SU-DHL-6 (cell line): Measurements from ENCODE around the gene RNF141.

Experiments used
- H2AFZ ChIP-seq: fragments of 200-600 bp; sonication (generic); 2 replicates; pipeline ENCODE4 v1.6.1; 2014; ENCODE audit warnings: low read depth, mild to moderate bottlenecking, moderate library complexity, mixed read lengths, antibody characterized with exemption, low read length; ENCODE audit not compliant: severe bottlenecking
- H3F3A ChIP-seq: fragments of 200-600 bp; shearing (Covaris generic); 2 replicates; pipeline ENCODE4 v1.6.0; 2016; ENCODE audit warnings: antibody characterized with exemption, mild to moderate bottlenecking; ENCODE audit not compliant: insufficient read depth
- H3K27ac ChIP-seq: fragments of 200-600 bp; sonication (generic); 2 replicates; pipeline ENCODE4 v1.5.1; 2016; ENCODE audit warnings: low read depth, mild to moderate bottlenecking, low read length, moderate library complexity, mixed read lengths
- H3K27me3 ChIP-seq: fragments of 200-600 bp; sonication (generic), shearing (Covaris generic); 2 replicates; pipeline ENCODE4 v1.6.0; 2014; ENCODE audit warnings: mild to moderate bottlenecking, low read length
- H3K36me3 ChIP-seq: fragments of 200-600 bp; sonication (generic); 2 replicates; pipeline ENCODE4 v1.6.1; 2014; ENCODE audit warnings: mild to moderate bottlenecking, low read length, mixed read lengths
- H3K4me2 ChIP-seq: fragments of 300-600, 200-600 bp; shearing (Covaris generic), sonication (generic); 2 replicates; pipeline ENCODE4 v1.6.0; 2014; ENCODE audit warnings: low read length, low read depth, mild to moderate bottlenecking; ENCODE audit not compliant: poor library complexity, severe bottlenecking
- H3K4me3 ChIP-seq: fragments of 200-600 bp; sonication (generic); 2 replicates; pipeline ENCODE4 v1.5.1; 2014; ENCODE audit warnings: antibody characterized with exemption, low read length, mild to moderate bottlenecking, mixed read lengths; ENCODE audit not compliant: insufficient read depth, poor library complexity, severe bottlenecking
- H3K79me2 ChIP-seq: fragments of 200-600 bp; sonication (generic); 2 replicates; pipeline ENCODE4 v1.6.1; 2014; ENCODE audit warnings: mild to moderate bottlenecking, low read length, moderate library complexity; ENCODE audit not compliant: insufficient read depth
- H3K9ac ChIP-seq: fragments of 200-600 bp; sonication (generic); 2 replicates; pipeline ENCODE4 v1.7.0; 2014; ENCODE audit warnings: mild to moderate bottlenecking, low read length
- H3K9me2 ChIP-seq: fragments of 200-600 bp; sonication (generic); replicated peaks from 2 replicates; pipeline ENCODE4 v1.6.1; 2014; ENCODE audit warnings: low read length; ENCODE audit not compliant: insufficient read depth
- H3K9me3 ChIP-seq: fragments of 200-600 bp; sonication (generic); 2 replicates; pipeline ENCODE4 v1.6.1; 2014; ENCODE audit warnings: low read length, mixed read lengths; ENCODE audit not compliant: insufficient read depth
- H4K20me1 ChIP-seq: fragments of 200-600 bp; sonication (generic); 2 replicates; pipeline ENCODE4 v1.6.1; 2014; ENCODE audit warnings: low read depth, mild to moderate bottlenecking, antibody characterized with exemption, low read length, moderate library complexity, mixed read lengths
- CTCF ChIP-seq: fragments of 200-600 bp; sonication (generic); IDR thresholded peaks from one replicate; pipeline ENCODE4 v1.5.1; 2017; ENCODE audit warnings: antibody characterized with exemption, mild to moderate bottlenecking, low read length, moderate library complexity; ENCODE audit not compliant: insufficient read depth, poor library complexity, severe bottlenecking
- EZH2phosphoT487 ChIP-seq: fragments of 200-600 bp; sonication (generic), shearing (Covaris generic); conservative IDR thresholded peaks from 2 replicates; pipeline ENCODE4 v1.6.1; 2018; ENCODE audit warnings: mild to moderate bottlenecking, antibody characterized with exemption, low read length, moderate library complexity, mixed read lengths

RNF141 gene

GRCh38 chr11:10485646-10486045 is 55.3 kb downstream of the RNF141 start:
- Histone ChIP-seq H3K79me2 (no peaks in the 10 kb centered on the region), H3K27me3 (no peaks in the 10 kb centered on the region), H3K9me3 (no peaks in the 10 kb centered on the region), H3K4me2 (no peak overlapping the region), H3K27ac (no peak overlapping the region), H3K36me3 (no peaks in the 10 kb centered on the region), H3F3A (no peaks in the 10 kb centered on the region), H3K4me3 (no peak overlapping the region), H4K20me1 (no peaks in the 10 kb centered on the region), H3K9ac (no peak overlapping the region), H3K9me2 (no peaks in the 10 kb centered on the region), H2AFZ (no peak overlapping the region)
- TF ChIP-seq EZH2phosphoT487: no peak
- TF ChIP-seq CTCF: no peak

- Histone ChIP-seq H4K20me1 (no peaks in the 10 kb centered on the region), H3F3A (no peaks in the 10 kb centered on the region), H3K4me2 (no peak overlapping the region), H3K36me3 (no peaks in the 10 kb centered on the region), H3K79me2 (no peaks in the 10 kb centered on the region), H3K9me3 (no peaks in the 10 kb centered on the region), H3K4me3 (no peak overlapping the region), H3K27me3 (no peaks in the 10 kb centered on the region), H3K9me2 (no peaks in the 10 kb centered on the region), H3K9ac (no peak overlapping the region), H3K27ac (no peak overlapping the region), H2AFZ (no peak overlapping the region)
- TF ChIP-seq CTCF (no peak), EZH2phosphoT487 (no peak)
Measured at GRCh38 chr11:10484461-10485180, 56.4 kb downstream of the RNF141 start.

GRCh38 chr11:10483584-10483983 is 57.4 kb downstream of the RNF141 start:
- Histone ChIP-seq H4K20me1 (no peaks in the 10 kb centered on the region), H3K4me3 (no peak overlapping the region), H3K9me3 (no peaks in the 10 kb centered on the region), H3K36me3 (no peaks in the 10 kb centered on the region), H3K27ac (no peak overlapping the region), H3K79me2 (no peaks in the 10 kb centered on the region), H3K4me2 (no peak overlapping the region), H2AFZ (no peak overlapping the region), H3K9me2 (no peaks in the 10 kb centered on the region), H3K27me3 (no peaks in the 10 kb centered on the region), H3K9ac (no peak overlapping the region), H3F3A (no peaks in the 10 kb centered on the region)
- TF ChIP-seq CTCF: no peak
- no peak for TF ChIP-seq EZH2phosphoT487
